ENCODE results near the gene DTX1. TPM values are rescaled to one million over a fixed set of nuclear protein-coding genes. Genes with fewer than 3 reads are reported as not detected.
A peak's percentile ranks its signal among the peaks of the same experiment; 100 is the strongest.

DTX1 gene
- total and polyA plus RNA-seq, 2 of the 8 experiments (the other 6 are each of a cell fraction or from before 2014, with no cell fraction given), result 4.7 to 6.9 TPM

GRCh38 chr12:113077057-113077858 lies 20.7 kb downstream of the DTX1 start:
- peaks cover 0 to 2% of the 10 kb centered on the region in 2 experiments for H4K20me1 ChIP-seq (replicated peaks in 1 of 2; ENCODE audit: control insufficient read depth in 1 of 2, insufficient read depth in 2 of 2, low read length in 2 of 2)
- H3K27me3 ChIP-seq (replicated peaks in 1 of 4; ENCODE audit: control insufficient read depth in 3 of 4, extremely low read depth in 1 of 4, insufficient read depth in 3 of 4, low read length in 3 of 4), result peaks cover 16 to 23% (median 22%) of the 10 kb centered on the region in 4 experiments
- POLR2A ChIA-PET (ENCODE audit: partially characterized antibody), result no interaction called here
- no peak overlapping the region for H4K91ac ChIP-seq (replicated peaks; ENCODE audit: insufficient read length, low read length)
- H2BK20ac ChIP-seq (ENCODE audit: low read length), result 0 out of 2 replicates have a peak overlapping the region, but pooled peaks have one; percentile 80
- H2BK12ac ChIP-seq (ENCODE audit: low read depth, low read length), result peak overlapping the region; percentile 77
- H2AFZ ChIP-seq (ENCODE audit: low read length), result peak overlapping the region; percentile 97
- no peak overlapping the region for H3K9ac ChIP-seq (replicated peaks in 1 of 4; ENCODE audit: extremely low read depth in 1 of 4, low read depth in 3 of 4, low read length in 3 of 4)
- H2AK5ac ChIP-seq (ENCODE audit: low read depth, low read length), result no peak overlapping the region
- H2BK15ac ChIP-seq (ENCODE audit: low read length), result peak overlapping the region; percentile 98; the same call in 1 of the 2 replicates
- H3K36me3 ChIP-seq (ENCODE audit: control insufficient read depth in 2 of 4, insufficient read depth in 4 of 4, low read length in 3 of 4), result no peaks in the 10 kb centered on the region
- no peak overlapping the region for H3K23ac ChIP-seq (ENCODE audit: insufficient read length)
- FAIRE-seq (no peak), DNase-seq (ENCODE audit: low read depth in 1 of 2, low spot score in 2 of 2) (peak in 1 of 2 experiments; percentile 63)
- H3K27ac ChIP-seq (ENCODE audit: low read depth, low read length), result no peak overlapping the region
- H3K4me3 ChIP-seq (ENCODE audit: extremely low read depth in 1 of 4, insufficient read depth in 2 of 4, low read depth in 3 of 4, low read length in 4 of 4), result peak overlapping the region; percentile 45 to 66 (median 52)
- H3K9me3 ChIP-seq (ENCODE audit: insufficient read depth in 2 of 2, low read depth in 1 of 2, low read length in 1 of 2), result no peaks in the 10 kb centered on the region
- CTCF ChIA-PET (ENCODE audit: partially characterized antibody), result no interaction called here
- no peaks in the 10 kb centered on the region for H3K79me2 ChIP-seq (ENCODE audit: control insufficient read depth in 1 of 2, insufficient read depth in 2 of 2, low read length in 2 of 2)
- H3K4me2 ChIP-seq (ENCODE audit: insufficient read depth in 1 of 2, low read depth in 2 of 2, low read length in 2 of 2), result peak overlapping the region; percentile 77 to 88
- no peak overlapping the region for H3K18ac ChIP-seq (ENCODE audit: extremely low read depth, low read length)
- no peak overlapping the region for H3K56ac ChIP-seq (replicated peaks; ENCODE audit: insufficient read length, low read depth, low read length)
- peaks cover 0 to 2% (median under 1%) of the 10 kb centered on the region in 4 experiments; a peak in 2 of 7 replicates for H3K4me1 ChIP-seq (replicated peaks in 1 of 4; ENCODE audit: control insufficient read depth in 3 of 4, insufficient read depth in 4 of 4, low read length in 3 of 4)
- H2BK5ac ChIP-seq (ENCODE audit: low read depth, low read length), result no peak overlapping the region; the same call in 1 of the 2 replicates
- no peaks in the 10 kb centered on the region for H3K79me1 ChIP-seq (ENCODE audit: low read depth, low read length)
- H3K4ac ChIP-seq (replicated peaks; ENCODE audit: insufficient read length, low read depth, low read length), result no peak overlapping the region
- no peak overlapping the region for H2BK120ac ChIP-seq (replicated peaks; ENCODE audit: low read depth, low read length)
- peak overlapping the region; percentile 37; the same call in 1 of the 2 replicates for H4K8ac ChIP-seq (ENCODE audit: extremely low read depth, insufficient read depth, low read length)
- H3K14ac ChIP-seq (ENCODE audit: insufficient read length), result no peak overlapping the region
- 9% methylated on average over 28 of the region's 70 CpGs; no CpG with 5 or more reads in 1 of the 2 experiments for WGBS, 2 experiments (ENCODE audit: extremely low coverage in 1 of 2, insufficient coverage in 1 of 2, insufficient read length in 1 of 2, insufficient replicate concordance in 2 of 2, low coverage in 1 of 2, low lambda C conversion rate in 2 of 2, missing lambda C conversion rate in 1 of 2)
- H3K23me2 ChIP-seq (ENCODE audit: low read depth, low read length), result peaks cover 4% of the 10 kb centered on the region; the same call in 1 of the 2 replicates
- no peak overlapping the region for H4K5ac ChIP-seq (ENCODE audit: insufficient read length, low read depth, low read length)
- TF ChIP-seq EZH2 (IDR thresholded peaks at IDR 0.05; ENCODE audit: low read depth, low read length, severe bottlenecking) (peak; percentile 60), E2F6 (IDR thresholded peaks at IDR 0.05) (peak; percentile 70), SUZ12 (IDR thresholded peaks at IDR 0.05; ENCODE audit: low read length) (peak; percentile 77), POLR2A (IDR thresholded peaks at IDR 0.05; ENCODE audit: control extremely low read depth in 1 of 2, low read depth in 2 of 2, low read length in 2 of 2) (no peak), KDM4A (IDR thresholded peaks at IDR 0.05; ENCODE audit: low read depth, low read length, severe bottlenecking) (peak; percentile 91), FOSL1 (IDR thresholded peaks at IDR 0.05; ENCODE audit: insufficient read depth, low read depth, low read length) (no peak), MAX (IDR thresholded peaks at IDR 0.05) (peak; percentile 82), TAF7 (optimal IDR thresholded peaks at IDR 0.05; ENCODE audit: borderline replicate concordance, low read depth, low read length) (no peak), EP300 (IDR thresholded peaks at IDR 0.05; ENCODE audit: borderline replicate concordance in 1 of 2, low read depth in 2 of 2, low read length in 2 of 2) (no peak)
